ENCODE measurements around the gene ROM1.
"Not testable (repeated sequence)": the region's sequence is repeated elsewhere in the genome, so short reads cannot be mapped to it uniquely, and the experiment has no call there.

The ROM1 gene

DNA sequence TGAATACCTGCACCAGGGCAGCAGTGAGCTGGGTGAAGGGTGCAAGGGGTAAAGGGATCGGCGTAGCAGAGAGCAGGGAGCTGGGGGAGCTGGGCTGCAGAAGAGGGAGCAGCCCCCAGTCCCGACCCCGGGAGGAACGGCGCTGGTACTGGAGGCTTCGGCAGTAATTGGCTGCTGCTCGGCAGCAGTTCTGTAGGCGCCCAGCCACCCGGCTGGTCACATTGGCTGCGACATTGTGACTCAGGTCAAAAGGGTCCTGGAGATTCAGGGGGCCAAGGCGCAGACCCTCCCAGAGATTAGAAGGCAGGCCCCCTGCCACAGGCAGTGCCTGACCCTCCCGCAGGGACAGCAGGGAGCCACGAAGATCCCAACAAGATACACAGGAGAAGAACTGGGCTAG is 37.2 kb upstream of the ROM1 start:
- H3K4me3 ChIP-seq (ENCODE audit: low read depth, low read length): no peak overlapping the region
- TF ChIP-seq POLR2A (IDR thresholded peaks at IDR 0.05; ENCODE audit: extremely low read depth, insufficient read length) (no peak), MYC (IDR thresholded peaks at IDR 0.05; ENCODE audit: low read depth, low read length) (no peak)
- TF ChIP-seq, protein P1, sequence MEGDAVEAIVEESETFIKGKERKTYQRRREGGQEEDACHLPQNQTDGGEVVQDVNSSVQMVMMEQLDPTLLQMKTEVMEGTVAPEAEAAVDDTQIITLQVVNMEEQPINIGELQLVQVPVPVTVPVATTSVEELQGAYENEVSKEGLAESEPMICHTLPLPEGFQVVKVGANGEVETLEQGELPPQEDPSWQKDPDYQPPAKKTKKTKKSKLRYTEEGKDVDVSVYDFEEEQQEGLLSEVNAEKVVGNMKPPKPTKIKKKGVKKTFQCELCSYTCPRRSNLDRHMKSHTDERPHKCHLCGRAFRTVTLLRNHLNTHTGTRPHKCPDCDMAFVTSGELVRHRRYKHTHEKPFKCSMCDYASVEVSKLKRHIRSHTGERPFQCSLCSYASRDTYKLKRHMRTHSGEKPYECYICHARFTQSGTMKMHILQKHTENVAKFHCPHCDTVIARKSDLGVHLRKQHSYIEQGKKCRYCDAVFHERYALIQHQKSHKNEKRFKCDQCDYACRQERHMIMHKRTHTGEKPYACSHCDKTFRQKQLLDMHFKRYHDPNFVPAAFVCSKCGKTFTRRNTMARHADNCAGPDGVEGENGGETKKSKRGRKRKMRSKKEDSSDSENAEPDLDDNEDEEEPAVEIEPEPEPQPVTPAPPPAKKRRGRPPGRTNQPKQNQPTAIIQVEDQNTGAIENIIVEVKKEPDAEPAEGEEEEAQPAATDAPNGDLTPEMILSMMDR (IDR thresholded peaks at IDR 0.05; ENCODE audit: low read depth, low read length): no peak
- TF ChIP-seq, protein P2, sequence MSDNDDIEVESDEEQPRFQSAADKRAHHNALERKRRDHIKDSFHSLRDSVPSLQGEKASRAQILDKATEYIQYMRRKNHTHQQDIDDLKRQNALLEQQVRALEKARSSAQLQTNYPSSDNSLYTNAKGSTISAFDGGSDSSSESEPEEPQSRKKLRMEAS (IDR thresholded peaks at IDR 0.05; ENCODE audit: low read depth, low read length): no peak
- DNase-seq (ENCODE audit: low read depth): no peak

DNA sequence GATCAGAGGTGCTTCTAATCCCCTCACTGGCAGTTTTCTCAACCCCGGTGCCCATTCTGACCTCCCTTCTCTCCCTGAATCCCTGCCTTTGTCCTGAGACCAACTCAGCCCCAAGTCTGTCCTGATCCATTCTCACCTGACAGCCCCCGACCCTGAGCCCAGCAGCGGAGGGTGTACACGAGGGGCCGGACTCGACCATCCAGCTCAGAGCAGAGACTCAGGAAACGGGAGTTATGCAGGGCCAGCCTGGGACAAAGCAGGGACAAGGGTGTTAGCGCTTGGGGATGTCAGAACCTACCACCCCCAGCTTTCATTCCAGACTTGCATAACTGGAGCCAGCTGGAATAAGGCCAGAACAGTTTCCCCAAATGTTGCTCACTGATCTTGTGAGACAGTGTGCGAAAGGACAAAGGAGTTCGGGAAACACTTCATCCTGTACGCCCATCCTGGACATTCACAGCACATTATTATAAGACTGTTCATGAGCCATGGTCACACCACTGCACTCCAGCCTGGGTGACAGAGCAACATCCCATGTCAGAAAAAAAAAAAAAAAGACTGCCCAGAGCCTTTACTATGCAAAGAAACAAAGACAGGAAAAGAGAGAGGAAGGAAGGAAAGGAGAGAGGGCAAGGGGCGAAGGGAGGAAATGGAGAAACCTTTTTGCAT is 35.9 kb upstream of the ROM1 start:
- TF ChIP-seq, protein P1 (IDR thresholded peaks at IDR 0.05; ENCODE audit: low read depth, low read length): no peak
- no peak for TF ChIP-seq POLR2A (IDR thresholded peaks at IDR 0.05; ENCODE audit: extremely low read depth, insufficient read length)
- no peak for TF ChIP-seq MYC (IDR thresholded peaks at IDR 0.05; ENCODE audit: low read depth, low read length)
- TF ChIP-seq, protein P2 (IDR thresholded peaks at IDR 0.05; ENCODE audit: low read depth, low read length): no peak
- H3K4me3 ChIP-seq (ENCODE audit: low read depth, low read length): no peak overlapping the region
- DNase-seq (ENCODE audit: low read depth): no peak

DNA sequence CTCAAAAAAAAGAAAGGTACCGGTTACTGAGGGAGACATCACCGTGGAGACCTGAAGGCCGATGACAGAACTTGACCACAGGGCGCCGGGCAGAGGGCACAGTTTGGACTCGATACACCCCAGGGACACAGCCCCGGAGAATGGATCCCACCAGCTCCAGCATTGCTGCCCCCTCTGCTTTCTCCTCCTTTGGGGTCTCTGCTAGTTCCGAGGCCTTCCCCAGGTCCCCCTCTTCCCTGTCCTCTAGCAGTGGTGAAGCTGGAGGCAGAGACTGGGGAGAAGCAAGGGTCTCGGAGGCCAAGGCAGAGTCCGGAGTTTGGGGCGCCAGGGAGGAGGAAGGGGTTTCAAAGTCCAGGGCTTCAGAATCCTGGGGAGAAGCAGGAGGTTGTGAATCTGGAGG is 34.5 kb upstream of the ROM1 start:
- TF ChIP-seq MYC (IDR thresholded peaks at IDR 0.05; ENCODE audit: low read depth, low read length): no peak
- TF ChIP-seq, protein P2 (IDR thresholded peaks at IDR 0.05; ENCODE audit: low read depth, low read length): no peak
- TF ChIP-seq POLR2A (IDR thresholded peaks at IDR 0.05; ENCODE audit: extremely low read depth, insufficient read length): no peak
- TF ChIP-seq, protein P1 (IDR thresholded peaks at IDR 0.05; ENCODE audit: low read depth, low read length): no peak
- no peak for DNase-seq (ENCODE audit: low read depth)
- no peak overlapping the region for H3K4me3 ChIP-seq (ENCODE audit: low read depth, low read length)

DNA sequence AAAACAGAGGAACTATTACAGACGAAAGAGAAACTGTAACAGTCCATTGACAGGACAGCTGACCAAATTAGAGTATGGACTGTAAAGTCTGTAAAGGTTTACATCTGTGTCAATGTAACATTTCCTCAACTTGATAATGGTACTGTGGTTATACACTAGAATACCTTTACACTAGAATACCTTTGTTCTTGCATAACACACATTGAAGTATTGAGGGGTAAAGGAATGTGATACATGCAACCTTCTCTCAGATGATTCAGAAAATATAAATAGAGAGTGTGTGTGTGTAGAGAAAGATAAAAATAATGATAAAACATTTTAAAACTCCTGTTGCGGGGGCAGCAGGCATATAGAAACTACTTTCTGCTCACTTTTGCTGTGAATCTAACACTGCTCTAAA is 33.8 kb upstream of the ROM1 start:
- no peak overlapping the region for H3K4me3 ChIP-seq (ENCODE audit: low read depth, low read length)
- no peak for TF ChIP-seq POLR2A (IDR thresholded peaks at IDR 0.05; ENCODE audit: extremely low read depth, insufficient read length)
- TF ChIP-seq, protein P2 (IDR thresholded peaks at IDR 0.05; ENCODE audit: low read depth, low read length): no peak
- TF ChIP-seq MYC (IDR thresholded peaks at IDR 0.05; ENCODE audit: low read depth, low read length): no peak
- TF ChIP-seq, protein P1 (IDR thresholded peaks at IDR 0.05; ENCODE audit: low read depth, low read length): no peak
- DNase-seq (ENCODE audit: low read depth): no peak

DNA sequence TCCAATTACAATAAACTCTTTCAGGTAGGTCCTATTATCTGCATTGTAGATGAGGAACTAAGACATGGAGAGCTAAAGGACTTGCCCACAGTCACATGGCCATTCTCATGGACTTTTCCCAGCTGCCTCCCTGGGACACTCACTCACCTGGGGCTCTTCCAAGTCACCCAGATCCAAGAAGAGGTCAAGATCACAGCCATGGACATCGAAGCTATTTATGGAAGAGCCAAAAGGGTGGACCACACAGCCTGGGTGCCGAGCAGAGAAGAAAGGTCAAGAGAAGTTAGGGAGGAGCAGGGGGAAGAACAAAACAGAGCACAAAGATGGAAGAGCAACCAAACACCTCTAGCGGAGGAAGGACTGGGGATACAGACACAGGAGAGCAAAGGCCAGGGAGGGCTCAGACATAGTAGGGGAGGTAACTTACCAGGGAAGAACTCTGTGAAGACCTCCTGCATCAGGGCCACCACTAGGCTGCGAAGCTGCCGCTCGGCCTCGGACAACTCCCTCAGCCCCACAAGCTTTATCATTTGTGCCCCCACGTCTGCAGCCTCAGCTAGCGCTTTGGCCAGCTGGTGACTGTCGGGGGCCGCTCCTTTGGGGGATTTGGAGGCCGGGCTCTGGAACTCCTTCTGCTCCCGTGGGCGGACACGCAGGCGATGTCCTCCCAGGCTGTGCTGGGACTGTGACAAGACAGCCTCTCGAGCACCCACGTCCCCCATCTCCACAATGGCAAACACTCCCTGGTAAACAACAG is 31.9 kb upstream of the ROM1 start:
- DNase-seq (ENCODE audit: low read depth): no peak
- no peak overlapping the region for H3K4me3 ChIP-seq (ENCODE audit: low read depth, low read length)
- TF ChIP-seq MYC (IDR thresholded peaks at IDR 0.05; ENCODE audit: low read depth, low read length): no peak
- no peak for TF ChIP-seq POLR2A (IDR thresholded peaks at IDR 0.05; ENCODE audit: extremely low read depth, insufficient read length)
- TF ChIP-seq, protein P1 (IDR thresholded peaks at IDR 0.05; ENCODE audit: low read depth, low read length): no peak
- TF ChIP-seq, protein P2 (IDR thresholded peaks at IDR 0.05; ENCODE audit: low read depth, low read length): no peak

DNA sequence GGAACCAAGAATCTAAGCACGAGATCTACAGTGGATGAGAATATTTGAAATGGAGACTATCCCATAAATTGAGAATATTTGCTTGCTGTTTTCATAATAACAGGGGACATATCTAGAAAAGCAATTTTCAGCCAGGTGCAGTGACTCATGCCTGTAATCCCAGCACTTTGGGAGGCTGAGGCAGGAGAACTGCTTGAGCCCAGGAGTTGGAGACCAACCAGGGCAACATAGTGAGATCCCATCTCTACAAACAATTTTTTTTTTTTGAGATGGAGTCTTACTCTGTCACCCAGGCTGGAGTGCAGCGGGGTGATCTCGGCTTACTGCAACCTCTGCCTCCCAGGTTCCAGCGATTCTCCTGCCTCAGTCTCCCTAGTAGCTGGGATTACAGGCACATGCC is 31.3 kb upstream of the ROM1 start:
- H3K4me3 ChIP-seq (ENCODE audit: low read depth, low read length); DNase-seq (ENCODE audit: low read depth): not testable (repeated sequence)

DNA sequence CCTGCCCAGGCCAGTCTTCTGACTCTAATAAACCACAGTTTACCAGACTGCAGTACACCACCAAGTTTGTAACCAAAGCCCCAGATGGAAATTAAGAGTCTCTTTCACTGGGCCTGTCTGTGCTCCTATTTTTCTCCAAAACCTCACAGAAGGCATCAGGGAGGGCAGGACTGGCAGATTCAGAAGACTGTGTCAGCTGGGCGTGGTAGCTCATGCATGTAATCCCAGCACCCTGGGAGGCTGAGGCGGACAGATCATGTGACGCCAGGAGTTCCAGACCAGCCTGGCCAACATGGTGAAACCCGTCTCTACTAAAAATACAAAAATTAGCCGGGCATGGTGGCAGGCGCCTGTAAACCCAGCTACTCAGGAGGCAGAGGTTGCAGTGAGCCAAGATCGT is 27.7 kb upstream of the ROM1 start:
- DNase-seq (ENCODE audit: low read depth); H3K4me3 ChIP-seq (ENCODE audit: low read depth, low read length): not testable (repeated sequence)

Measured in NB4 (cell line).